NCI-H146 (cell line): ENCODE data around the gene FSTL4.

ENCODE experiments used
- DNase-seq: peaks from one replicate; lab custom pipeline; 2025; lab: John Stamatoyannopoulos, UW

FSTL4 gene

DNA sequence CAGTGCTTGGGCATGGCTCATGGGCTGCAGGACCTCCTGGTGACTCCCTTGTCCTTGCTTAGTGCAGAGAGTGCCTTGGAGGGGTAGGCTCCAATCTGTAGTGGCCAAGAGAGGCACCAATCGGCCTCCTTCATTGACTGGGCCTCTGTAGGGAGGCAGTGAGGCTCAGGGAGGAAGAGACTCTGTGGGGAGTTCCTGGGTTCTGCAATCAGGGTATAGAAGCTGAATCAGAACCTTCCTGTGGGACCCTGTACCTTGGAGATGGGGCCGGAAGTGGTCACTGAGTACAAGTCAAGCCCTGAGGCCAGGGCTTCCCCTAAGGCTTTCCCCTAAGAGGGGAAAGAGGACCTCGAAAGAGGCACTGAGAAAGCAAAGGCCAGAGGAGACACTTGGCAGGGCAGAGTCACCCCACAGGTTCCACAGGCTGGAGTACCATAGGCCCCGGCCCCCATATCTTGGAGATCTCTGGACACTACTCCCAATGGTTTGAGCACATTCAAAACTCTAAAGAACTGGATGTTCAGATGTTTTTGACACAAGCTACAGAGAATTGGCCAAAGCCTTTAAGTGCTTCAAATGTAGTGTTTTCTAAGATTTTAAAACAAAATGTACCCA, 370.0 kb downstream of the FSTL4 start:
- no peak for DNase-seq

DNA sequence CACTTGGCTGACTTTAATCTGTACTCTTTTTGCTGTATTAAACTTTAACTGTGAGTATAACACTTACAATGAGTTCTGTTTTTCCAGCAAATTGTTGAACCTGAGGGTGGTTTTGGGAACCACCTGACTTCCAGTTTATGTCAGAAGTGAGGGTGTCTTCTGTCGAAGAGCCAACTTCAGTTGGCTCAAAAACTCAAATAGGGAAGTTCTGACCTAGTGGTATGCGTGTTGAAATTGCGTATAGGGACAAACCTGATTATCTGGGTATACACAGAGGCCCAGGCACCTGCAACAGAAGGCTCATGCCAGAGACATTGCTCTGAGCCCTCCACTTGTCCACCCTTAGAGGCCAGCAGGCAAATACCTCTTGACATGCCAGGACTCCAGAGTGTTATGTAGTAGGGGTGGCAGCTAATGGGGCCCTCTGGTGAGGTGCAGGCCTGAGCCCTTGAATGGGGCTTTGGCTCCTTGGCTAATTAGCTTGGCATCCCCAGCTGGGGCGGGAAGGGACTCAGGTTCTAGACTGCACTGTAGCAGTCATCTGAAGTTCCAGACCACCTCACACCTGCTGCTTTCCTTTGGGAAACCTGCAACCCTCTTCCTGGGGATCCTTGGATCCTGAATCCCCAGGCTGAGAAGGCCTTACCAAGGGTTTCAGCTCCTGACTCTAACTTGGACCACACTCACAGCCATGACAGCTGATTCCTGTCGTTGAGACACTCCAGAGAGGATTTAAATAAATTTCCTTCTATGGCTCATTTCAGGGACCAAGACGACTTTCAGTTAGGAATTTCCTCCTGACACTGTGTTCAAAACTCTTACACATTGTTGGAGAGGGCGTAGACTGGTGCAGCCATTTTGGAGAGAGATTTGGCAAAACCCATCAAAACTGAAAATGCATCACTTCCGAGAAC, 370.9 kb downstream of the FSTL4 start:
- no peak for DNase-seq

- peak; percentile 87 for DNase-seq
Measured at GRCh38 chr5:133240425-133241091, 371.8 kb downstream of the FSTL4 start.

DNA sequence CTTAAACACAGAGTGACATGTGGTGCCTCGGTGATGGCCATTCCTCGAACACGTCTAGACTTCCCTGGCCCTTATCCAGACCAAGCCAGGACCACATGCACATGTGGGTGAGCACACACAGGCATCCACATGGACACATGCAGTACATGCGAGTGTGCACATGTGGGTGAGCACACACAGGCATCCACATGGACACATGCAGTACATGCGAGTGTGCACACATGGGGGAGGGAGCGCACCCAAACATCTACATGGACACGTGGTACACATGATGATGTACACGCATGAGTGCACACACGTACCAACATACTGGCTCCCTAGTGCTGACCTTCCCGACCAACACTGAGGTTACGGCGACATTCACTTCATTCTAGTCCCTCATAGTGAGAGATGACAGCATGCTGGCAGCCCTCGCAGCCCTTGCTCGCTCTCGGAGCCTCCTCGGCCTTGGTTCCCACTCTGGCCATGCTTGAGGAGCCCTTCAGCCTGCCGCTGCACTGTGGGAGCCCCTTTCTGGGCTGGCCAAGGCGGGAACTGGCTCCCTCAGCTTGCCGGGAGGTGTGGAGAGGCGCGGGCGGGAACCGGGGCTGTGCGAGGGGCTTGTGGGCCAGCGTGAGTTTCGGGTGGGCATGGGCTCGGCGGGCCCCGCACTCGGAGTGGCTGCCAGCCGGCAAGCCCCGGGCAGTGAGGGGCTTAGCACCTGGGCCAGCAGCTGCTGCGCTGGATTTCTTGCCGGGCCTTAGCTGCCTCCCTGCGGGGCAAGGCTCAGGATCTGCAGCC, 373.7 kb downstream of the FSTL4 start:
- no peak for DNase-seq

DNA sequence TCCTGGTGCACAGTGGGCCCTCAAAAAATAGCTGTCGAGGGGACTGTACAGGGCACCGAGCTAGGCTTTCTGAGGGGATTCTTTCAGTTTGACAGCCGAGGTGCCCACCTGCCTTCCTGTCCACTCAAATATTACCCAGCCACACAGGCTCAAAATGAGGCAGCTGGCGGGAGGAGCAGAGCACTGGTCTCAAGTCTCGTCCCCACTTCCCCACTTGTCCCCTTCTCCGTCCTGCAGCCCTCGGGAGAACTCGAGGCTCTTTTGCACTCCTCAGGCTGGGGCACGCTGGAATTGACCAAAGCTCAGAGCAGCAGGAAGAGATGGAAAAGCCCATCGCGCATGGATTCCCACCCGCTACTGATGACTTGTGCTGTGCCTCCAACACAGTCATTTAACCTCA, 375.4 kb downstream of the FSTL4 start:
- DNase-seq, result no peak

GRCh38 chr5:133236541-133236951, 375.8 kb downstream of the FSTL4 start:
- DNase-seq, result no peak

DNA sequence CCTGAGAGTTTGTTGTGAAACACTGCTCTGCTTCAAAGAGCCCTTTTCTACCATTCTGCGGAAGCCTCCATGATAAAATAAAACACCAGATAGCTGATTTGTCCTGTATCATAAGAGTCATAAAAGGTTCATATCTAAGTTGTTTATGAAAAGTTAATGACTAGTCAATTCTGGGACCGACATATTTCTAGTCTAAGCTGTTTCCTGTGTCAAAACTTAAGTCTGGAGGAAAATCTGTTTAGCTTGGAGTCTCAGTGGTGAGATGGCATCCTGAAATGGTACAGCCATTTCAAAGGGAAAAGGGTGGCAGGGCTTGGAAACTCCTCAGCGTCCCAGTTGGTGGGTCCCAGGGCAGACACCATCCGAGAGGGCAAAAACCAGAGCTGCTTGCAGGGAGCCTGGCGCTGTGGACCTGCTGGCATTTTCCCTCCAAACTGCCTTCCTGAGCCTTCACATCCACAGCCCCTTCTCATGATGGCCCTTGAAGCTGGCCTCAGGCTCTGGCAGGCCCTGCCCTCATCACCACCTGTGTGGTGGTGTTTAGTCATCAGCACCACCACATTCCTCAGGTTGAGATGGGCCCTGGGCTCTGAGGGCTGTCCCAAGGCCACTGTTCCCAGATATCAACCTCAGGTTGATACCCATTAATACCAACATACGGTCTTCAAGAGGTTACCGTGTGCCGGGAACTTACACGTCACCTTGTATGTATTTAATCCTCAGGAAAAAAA, 376.5 kb downstream of the FSTL4 start:
- no peak for DNase-seq

GRCh38 chr5:133234911-133235310, 377.4 kb downstream of the FSTL4 start:
- no peak for DNase-seq

DNA sequence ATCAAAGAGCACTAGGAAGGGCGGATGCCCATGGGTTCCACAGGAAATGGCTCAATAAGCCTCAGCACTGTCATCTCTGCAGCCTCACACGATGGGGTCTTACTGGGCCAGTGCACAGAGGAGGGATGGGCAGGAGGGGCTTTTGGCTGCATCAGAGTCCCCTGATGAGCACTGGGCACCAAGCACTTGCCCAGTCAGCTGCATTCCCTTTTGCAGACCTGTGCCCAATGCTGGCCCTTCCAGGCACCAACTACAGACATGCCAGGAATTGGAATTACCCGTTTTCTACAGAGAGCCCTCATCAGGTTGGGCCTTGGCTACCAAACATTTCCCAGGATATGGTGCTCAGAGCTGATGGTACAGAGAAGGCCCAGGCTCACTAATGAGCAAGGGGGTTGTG, 378.1 kb downstream of the FSTL4 start:
- DNase-seq, result no peak

DNA sequence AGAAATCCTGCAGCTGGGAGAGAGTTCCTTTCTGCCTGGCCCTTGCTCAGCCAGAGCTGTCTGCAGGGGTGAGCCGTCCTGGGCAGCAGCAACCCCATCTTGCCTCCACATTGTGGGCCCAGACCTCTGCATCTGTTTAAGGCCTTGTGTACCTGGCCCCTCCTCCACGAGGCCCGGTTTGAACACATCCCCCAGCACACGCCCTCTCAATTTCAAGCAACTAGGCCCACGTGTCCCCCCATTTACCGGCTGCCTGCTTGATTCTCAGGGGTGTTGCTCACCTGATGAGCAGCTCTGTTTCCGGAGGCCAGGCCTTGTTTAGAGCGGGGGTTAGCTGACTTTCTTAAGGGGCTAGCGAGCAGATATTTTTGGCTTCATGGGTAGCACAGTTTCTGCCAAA, 378.7 kb downstream of the FSTL4 start:
- DNase-seq, result no peak

DNA sequence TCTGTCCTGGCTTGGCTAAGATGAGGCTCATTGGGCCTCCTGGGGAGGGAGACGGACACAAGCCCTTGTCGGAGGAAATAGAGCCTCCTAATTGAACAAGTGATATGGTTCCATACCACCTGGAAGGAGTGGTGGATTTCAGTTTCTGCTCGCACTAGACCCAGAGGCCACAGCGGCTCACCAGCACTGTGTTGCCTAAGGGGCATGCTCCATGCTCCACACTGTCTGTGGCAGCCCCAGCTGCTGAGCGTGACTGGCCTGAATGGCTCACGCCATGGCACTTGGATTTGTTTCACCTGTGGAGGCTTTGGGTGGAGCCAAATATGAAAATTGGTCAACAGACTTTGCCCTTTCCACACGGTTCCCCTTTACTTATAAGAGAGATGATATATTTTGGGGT, 379.4 kb downstream of the FSTL4 start:
- no peak for DNase-seq

GRCh38 chr5:133232435-133232834, 379.9 kb downstream of the FSTL4 start:
- no peak for DNase-seq

DNA sequence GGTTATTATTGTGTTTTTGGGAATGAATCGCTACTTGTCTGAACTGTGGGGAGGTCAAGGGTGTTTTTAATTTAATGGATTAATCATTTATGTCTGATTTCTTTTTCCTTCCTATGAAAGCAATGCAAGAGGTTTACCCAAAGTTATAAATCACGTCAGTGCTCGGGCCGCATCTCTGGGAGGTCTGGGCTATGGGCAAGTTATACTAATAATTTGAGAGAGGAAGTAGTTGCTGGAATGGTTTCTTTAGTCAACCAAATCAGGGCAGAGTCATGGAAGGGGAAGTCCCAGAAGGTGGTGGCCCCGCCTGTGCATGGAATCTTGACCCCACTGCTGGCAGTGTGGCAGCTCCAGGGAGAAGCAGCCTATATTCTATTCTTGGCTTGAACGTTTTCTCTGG, 380.3 kb downstream of the FSTL4 start:
- DNase-seq, result no peak

- DNase-seq, result no peak
Measured at GRCh38 chr5:133230823-133231578, 381.3 kb downstream of the FSTL4 start.

GRCh38 chr5:133229931-133230664, 382.2 kb downstream of the FSTL4 start:
- DNase-seq, result no peak

DNA sequence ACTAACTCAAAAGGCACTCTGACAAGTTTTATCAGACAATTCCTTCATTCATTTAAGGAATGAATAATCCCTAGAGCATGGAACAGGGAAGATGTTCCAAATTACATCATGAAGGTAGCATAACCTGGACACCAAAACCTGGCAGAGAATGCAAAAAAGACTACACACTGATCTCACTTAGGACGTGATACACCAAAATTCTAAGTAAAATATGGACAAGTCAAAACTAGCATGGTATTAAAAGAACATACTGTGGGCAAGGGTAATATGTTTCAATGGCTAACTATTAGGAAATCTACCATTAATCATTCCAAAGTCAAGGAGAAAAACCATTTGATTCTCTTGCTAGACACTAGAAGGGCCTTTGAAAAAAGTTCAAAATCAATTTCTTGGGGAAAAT, 384.0 kb downstream of the FSTL4 start:
- no peak for DNase-seq

DNA sequence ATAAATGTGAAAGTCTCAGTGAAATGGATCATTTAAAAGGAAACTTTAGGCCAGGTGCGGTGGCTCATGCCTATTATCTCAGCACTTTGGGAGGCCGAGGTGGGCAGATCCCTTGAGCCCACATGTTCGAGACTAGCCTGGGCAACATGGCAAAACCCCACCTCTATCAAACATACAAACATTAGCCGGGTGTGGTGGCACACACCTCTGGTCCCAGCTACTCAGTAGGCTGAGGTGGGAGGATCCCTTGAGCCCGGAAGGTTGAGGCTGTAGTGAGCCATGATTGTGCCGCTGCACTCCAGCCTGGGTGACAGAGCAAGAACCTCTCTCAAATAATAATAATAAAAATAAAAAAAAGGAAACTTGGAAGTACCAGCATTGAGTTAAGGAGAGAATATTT, 384.4 kb downstream of the FSTL4 start:
- DNase-seq, result no peak

- DNase-seq, result no peak
Measured at GRCh38 chr5:133227082-133227481, 385.3 kb downstream of the FSTL4 start.

GRCh38 chr5:133226186-133226585, 386.2 kb downstream of the FSTL4 start:
- no peak for DNase-seq

- no peak for DNase-seq
Measured at GRCh38 chr5:133225671-133226152, 386.6 kb downstream of the FSTL4 start.
